H1 (cell line): ENCODE results near the gene SLCO2A1. TPM values are rescaled to one million over a fixed set of nuclear protein-coding genes. Genes with fewer than 3 reads are reported as not detected.

Source experiments
- CTCF ChIA-PET: fragments of 300-600 bp; sonication (Branson Sonifier 250); formaldehyde crosslinking; loops from one replicate; lab custom pipeline; 2021; ENCODE audit not compliant: partially characterized antibody; lab: Charles Lee
- POLR2A ChIA-PET: fragments of 300-600 bp; sonication (Branson Sonifier 250); formaldehyde crosslinking; loops from one replicate; lab custom pipeline; 2021; ENCODE audit warnings: inconsistent platforms; ENCODE audit not compliant: partially characterized antibody; lab: Charles Lee
- DNase-seq, 2 experiments: peaks; one replicate each; pipeline versions ENCODE4 v3.0.0 to v3.0.0-alpha.2; 2010 to 2022; ENCODE audit warnings: low spot score in 2 of 2, low read depth in 1 of 2, mixed read lengths in 1 of 2
- FAIRE-seq: peaks from 2 replicates; lab custom pipeline; 2011; peaks lifted over from hg19 to GRCh38; lab: Jason Lieb, UNC
- H2AFZ ChIP-seq: 2 replicates; pipeline ENCODE4 v1.8.1; 2012; ENCODE audit warnings: low read length, inconsistent platforms
- H2AK5ac ChIP-seq: 2 replicates; pipeline ENCODE4 v1.6.1; 2013; ENCODE audit warnings: low read depth, low read length
- H2BK120ac ChIP-seq: replicated peaks from 2 replicates; pipeline ENCODE3; 2013; ENCODE audit warnings: low read depth, low read length, inconsistent platforms
- H2BK12ac ChIP-seq: 2 replicates; pipeline ENCODE4 v1.6.1; 2013; ENCODE audit warnings: low read depth, low read length
- H2BK15ac ChIP-seq: 2 replicates; pipeline ENCODE4 v1.6.1; 2013; ENCODE audit warnings: low read length
- H2BK20ac ChIP-seq: 2 replicates; pipeline ENCODE4 v1.6.1; 2013; ENCODE audit warnings: low read length
- H2BK5ac ChIP-seq: 2 replicates; pipeline ENCODE4 v1.6.1; 2013; ENCODE audit warnings: low read depth, low read length
- H3K14ac ChIP-seq: 2 replicates; pipeline ENCODE4 v1.6.1; 2013; ENCODE audit warnings: inconsistent platforms; ENCODE audit not compliant: insufficient read length
- H3K18ac ChIP-seq: 2 replicates; pipeline ENCODE4 v1.6.1; 2013; ENCODE audit warnings: low read length; ENCODE audit errors: extremely low read depth
- H3K23ac ChIP-seq: 2 replicates; pipeline ENCODE4 v1.6.1; 2013; ENCODE audit warnings: inconsistent platforms; ENCODE audit not compliant: insufficient read length
- H3K23me2 ChIP-seq: 2 replicates; pipeline ENCODE4 v1.6.1; 2013; ENCODE audit warnings: low read depth, low read length
- H3K27ac ChIP-seq: 2 replicates; pipeline ENCODE4 v1.6.1; 2011; ENCODE audit warnings: low read depth, low read length, inconsistent platforms
- H3K27me3 ChIP-seq, 4 experiments: replicated peaks in 1 of 4; 1 replicate in 1 of 4; 2 replicates in 3 of 4; pipeline versions ENCODE4 v1.6.1 to v1.8.1; 2011 to 2013; ENCODE audit warnings: low read length in 3 of 4, mild to moderate bottlenecking in 3 of 4, inconsistent platforms in 2 of 4, mixed read lengths in 2 of 4, moderate library complexity in 1 of 4; ENCODE audit not compliant: control insufficient read depth in 3 of 4, insufficient read depth in 3 of 4; ENCODE audit errors: extremely low read depth in 1 of 4
- H3K36me3 ChIP-seq, 4 experiments: 2 replicates each; pipeline versions ENCODE4 v1.6.1 to v1.8.1; 2011 to 2013; ENCODE audit warnings: mild to moderate bottlenecking in 4 of 4, low read length in 3 of 4, moderate library complexity in 2 of 4, control low read depth in 1 of 4, inconsistent platforms in 1 of 4; ENCODE audit not compliant: insufficient read depth in 4 of 4, control insufficient read depth in 2 of 4
- H3K4ac ChIP-seq: replicated peaks from 2 replicates; pipeline ENCODE3; 2013; ENCODE audit warnings: low read length, low read depth, mixed read lengths, inconsistent platforms; ENCODE audit not compliant: insufficient read length
- H3K4me1 ChIP-seq, 4 experiments: replicated peaks in 1 of 4; 1 replicate in 1 of 4; 2 replicates in 3 of 4; pipeline versions ENCODE4 v1.6.1 to v1.8.1; 2011 to 2013; ENCODE audit warnings: low read length in 3 of 4, inconsistent platforms in 2 of 4, mixed read lengths in 1 of 4; ENCODE audit not compliant: insufficient read depth in 4 of 4, control insufficient read depth in 3 of 4
- H3K4me2 ChIP-seq, 2 experiments: 2 replicates each; pipeline versions ENCODE4 v1.6.1 to v1.8.1; 2011 to 2013; ENCODE audit warnings: low read depth in 2 of 2, low read length in 2 of 2, control low read depth in 1 of 2, inconsistent platforms in 1 of 2, mild to moderate bottlenecking in 1 of 2; ENCODE audit not compliant: insufficient read depth in 1 of 2
- H3K4me3 ChIP-seq, 4 experiments: fragments of 200-600, 300-600 bp in 1 of 4; sonication (generic), shearing (Covaris generic), sonication (Bioruptor Twin) in 1 of 4; 2 replicates each; pipeline versions ENCODE4 v1.5.1 to v1.8.1; 2011 to 2016; ENCODE audit warnings: low read length in 4 of 4, low read depth in 3 of 4, control low read depth in 2 of 4, inconsistent platforms in 2 of 4, mild to moderate bottlenecking in 2 of 4, mixed read lengths in 1 of 4, moderate library complexity in 1 of 4; ENCODE audit not compliant: insufficient read depth in 2 of 4; ENCODE audit errors: extremely low read depth in 1 of 4
- H3K56ac ChIP-seq: replicated peaks from 2 replicates; pipeline ENCODE3; 2013; ENCODE audit warnings: low read depth, mild to moderate bottlenecking, mixed read lengths, low read length, inconsistent platforms; ENCODE audit not compliant: insufficient read length
- H3K79me1 ChIP-seq: 2 replicates; pipeline ENCODE4 v1.6.1; 2013; ENCODE audit warnings: low read depth, low read length, control low read depth
- H3K79me2 ChIP-seq, 2 experiments: 2 replicates each; pipeline versions ENCODE4 v1.6.1 to v1.8.1; 2012 to 2013; ENCODE audit warnings: low read length in 2 of 2, mild to moderate bottlenecking in 2 of 2, inconsistent platforms in 1 of 2; ENCODE audit not compliant: insufficient read depth in 2 of 2, control insufficient read depth in 1 of 2
- H3K9ac ChIP-seq, 4 experiments: replicated peaks in 1 of 4; 1 replicate in 1 of 4; 2 replicates in 3 of 4; pipeline versions ENCODE4 v1.6.1 to v1.8.1; 2011 to 2013; ENCODE audit warnings: low read depth in 3 of 4, low read length in 3 of 4, control low read depth in 2 of 4, mild to moderate bottlenecking in 2 of 4, moderate library complexity in 2 of 4, inconsistent platforms in 1 of 4; ENCODE audit errors: extremely low read depth in 1 of 4
- H3K9me3 ChIP-seq, 2 experiments: 2 replicates each; pipeline versions ENCODE4 v1.6.1 to v1.8.1; 2012 to 2013; ENCODE audit warnings: mild to moderate bottlenecking in 2 of 2, moderate library complexity in 2 of 2, control low read depth in 1 of 2, inconsistent platforms in 1 of 2, low read depth in 1 of 2, low read length in 1 of 2, mixed read lengths in 1 of 2; ENCODE audit not compliant: insufficient read depth in 2 of 2
- H4K20me1 ChIP-seq, 2 experiments: replicated peaks in 1 of 2; 2 replicates each; pipeline versions ENCODE3 to v1.8.1; 2011 to 2013; ENCODE audit warnings: inconsistent platforms in 2 of 2, low read length in 2 of 2, mild to moderate bottlenecking in 1 of 2; ENCODE audit not compliant: insufficient read depth in 2 of 2, control insufficient read depth in 1 of 2
- H4K5ac ChIP-seq: 2 replicates; pipeline ENCODE4 v1.6.1; 2013; ENCODE audit warnings: low read length, low read depth, mixed read lengths, inconsistent platforms; ENCODE audit not compliant: insufficient read length
- H4K8ac ChIP-seq: 2 replicates; pipeline ENCODE4 v1.8.0; 2013; ENCODE audit warnings: mild to moderate bottlenecking, moderate library complexity, low read length, inconsistent platforms; ENCODE audit not compliant: insufficient read depth; ENCODE audit errors: extremely low read depth
- H4K91ac ChIP-seq: replicated peaks from 2 replicates; pipeline ENCODE3; 2013; ENCODE audit warnings: low read length, mixed read lengths, inconsistent platforms; ENCODE audit not compliant: insufficient read length
- CBX8 ChIP-seq: fragments of 300-800, 300-1000 bp; sonication (generic); IDR thresholded peaks from 2 replicates; pipeline ENCODE4 v1.7.1; 2016; ENCODE audit warnings: low read depth, low read length, borderline replicate concordance
- JUND ChIP-seq: IDR thresholded peaks from 2 replicates; pipeline ENCODE4 v1.6.1; 2011; ENCODE audit warnings: mild to moderate bottlenecking, improper control_type of control experiment, low read length
- KDM5A ChIP-seq: fragments of 200-600 bp; IDR thresholded peaks from 2 replicates; pipeline ENCODE4 v1.7.1; 2012; ENCODE audit warnings: mild to moderate bottlenecking, low read length, inconsistent platforms, mixed read lengths
- MAX ChIP-seq: IDR thresholded peaks from 2 replicates; pipeline ENCODE4 v1.6.1; 2012; ENCODE audit warnings: inconsistent platforms
- NANOG ChIP-seq: IDR thresholded peaks from 2 replicates; pipeline ENCODE4 v1.6.1; 2011; ENCODE audit warnings: low read length, low read depth, mild to moderate bottlenecking, inconsistent platforms; ENCODE audit not compliant: insufficient read depth, poor library complexity, severe bottlenecking
- RAD21 ChIP-seq, 2 experiments: IDR thresholded peaks in 1 of 2; conservative IDR thresholded peaks in 1 of 2; 2 replicates each; pipeline ENCODE4 v1.6.1; 2011; ENCODE audit warnings: low read depth in 2 of 2, low read length in 2 of 2, improper control_type of control experiment in 1 of 2, inconsistent platforms in 1 of 2, mild to moderate bottlenecking in 1 of 2, moderate library complexity in 1 of 2
- RNF2 ChIP-seq: fragments of 200-900, 300-1000 bp; sonication (generic); IDR thresholded peaks from 2 replicates; pipeline ENCODE4 v1.7.1; 2016; ENCODE audit warnings: borderline replicate concordance, low read depth, mild to moderate bottlenecking, antibody characterized with exemption, low read length; ENCODE audit not compliant: poor library complexity, severe bottlenecking; ENCODE audit errors: missing control alignments
- SP1 ChIP-seq: IDR thresholded peaks from 2 replicates; pipeline ENCODE4 v1.6.1; 2011; ENCODE audit warnings: low read depth, low read length
- TAF7 ChIP-seq: optimal IDR thresholded peaks from 2 replicates; pipeline ENCODE3; 2011; ENCODE audit warnings: low read depth, mild to moderate bottlenecking, inconsistent platforms, low read length, moderate library complexity, borderline replicate concordance
- TEAD4 ChIP-seq: IDR thresholded peaks from 2 replicates; pipeline ENCODE4 v1.6.1; 2012; ENCODE audit warnings: low read depth, low read length, inconsistent platforms, mixed read lengths
- YY1 ChIP-seq: IDR thresholded peaks from 2 replicates; pipeline ENCODE4 v1.6.1; 2011; ENCODE audit warnings: low read depth, mild to moderate bottlenecking, low read length
- WGBS, 2 experiments: shearing (Covaris generic) in 1 of 2; methylation state at CpG; one replicate each; pipeline versions ENCODE4 v1.1.6 to v1.1.7; 2013 to 2015; ENCODE audit warnings: low lambda C conversion rate in 2 of 2, mixed read lengths in 2 of 2, inconsistent platforms in 1 of 2, low coverage in 1 of 2, missing lambda C conversion rate in 1 of 2; ENCODE audit not compliant: insufficient replicate concordance in 2 of 2, insufficient coverage in 1 of 2, insufficient read length in 1 of 2; ENCODE audit errors: extremely low coverage in 1 of 2, missing lambda C conversion rate in 1 of 2; 5-methylcytosine and 5-hydroxymethylcytosine counted together
- polyA plus RNA-seq, 7 experiments: library from polyadenylated mRNA; depleted of rRNA in 3 of 7; stranded (reverse) in 5 of 7; unstranded in 2 of 7; fragments of >200 nt in 5 of 7; fragments of 200-250 nt in 2 of 7; gene quantifications; 1 replicate in 5 of 7; 2 replicates in 1 of 7; 4 replicates in 1 of 7; pipeline versions ENCODE4 v1.2.1 to v1.2.3, GENCODE V29; 2011 to 2013; ENCODE audit warnings: missing spikeins in 2 of 7, mixed read lengths in 2 of 7
- total RNA-seq: library from RNA; stranded (reverse); fragmentation: NEBNext Ultra II Directional; extraction: Animal tissue kit (Norgen Biotek cat#: 25700); gene quantifications from 2 replicates; pipeline ENCODE4 v1.2.1, GENCODE V29; 2021

The SLCO2A1 gene
- total and polyA plus RNA-seq, 2 of the 8 experiments (the other 6 are each of a cell fraction or from before 2014, with no cell fraction given), result 1.1 to 2.3 TPM

GRCh38 chr3:133882986-133883586 lies 146.6 kb downstream of the SLCO2A1 start:
- WGBS, 2 experiments, result 71% methylated on average over 3 of the region's 3 CpGs; no CpG with 5 or more reads in 1 of the 2 experiments
- Histone ChIP-seq H4K20me1 (no peaks in the 10 kb centered on the region), H2BK20ac (no peak overlapping the region), H3K36me3 (no peaks in the 10 kb centered on the region), H3K4me1 (peaks cover 0 to 6% (median 1%) of the 10 kb centered on the region in 4 experiments; a peak in 2 of 7 replicates), H3K79me2 (no peaks in the 10 kb centered on the region), H3K27me3 (no peaks in the 10 kb centered on the region; a peak in 1 of 7 replicates), H3K18ac (no peak overlapping the region), H4K5ac (no peak overlapping the region), H3K9me3 (no peaks in the 10 kb centered on the region), H2BK12ac (no peak overlapping the region), H3K4ac (no peak overlapping the region), H2AK5ac (no peak overlapping the region), H3K4me3 (no peak overlapping the region), H3K4me2 (no peak overlapping the region), H3K14ac (no peak overlapping the region), H3K23me2 (no peaks in the 10 kb centered on the region), H2BK120ac (no peak overlapping the region), H4K91ac (no peak overlapping the region), H4K8ac (no peak overlapping the region; the same call in 1 of the 2 replicates), H3K56ac (no peak overlapping the region), H3K23ac (no peak overlapping the region), H2AFZ (no peak overlapping the region), H2BK5ac (no peak overlapping the region), H2BK15ac (no peak overlapping the region), H3K79me1 (no peaks in the 10 kb centered on the region; the same call in 1 of the 2 replicates), H3K27ac (no peak overlapping the region), H3K9ac (no peak overlapping the region)
- TF ChIP-seq SP1 (no peak), JUND (no peak), NANOG (no peak), KDM5A (no peak), TEAD4 (no peak), MAX (no peak), RAD21 (IDR thresholded peaks at IDR 0.05 in 1 of 2, conservative IDR thresholded peaks at IDR 0.05 in 1 of 2; ENCODE audit: low read depth in 2 of 2, low read length in 2 of 2) (no peak), CBX8 (no peak), TAF7 (no peak), RNF2 (no peak), YY1 (no peak)
- FAIRE-seq, result no peak
- DNase-seq, result peak in 1 of 2 experiments; percentile 32
- POLR2A ChIA-PET, result interaction anchor here (1.2 kb wide), 1 partner anchor 12 kb away, joined by 3 read pairs; no protein-coding TSS in a partner anchor
- CTCF ChIA-PET, result interaction anchor here (0.6 to 2.1 kb wide), 5 partner anchors 9 to 690 kb away, joined by 3 to 5 read pairs (median 3); no protein-coding TSS in a partner anchor
